Fibroblast of lung (primary cell): ENCODE data around the gene AQP9. TPM values are rescaled to one million over a fixed set of nuclear protein-coding genes. Genes with fewer than 3 reads are reported as not detected.
"Not testable (repeated sequence)": the region's sequence is repeated elsewhere in the genome, so short reads cannot be mapped to it uniquely, and the experiment has no call there.

Experiments used
- DNase-seq, 2 donors: peaks; one replicate each; pipeline versions ENCODE4 v3.0.0 to v3.0.0-alpha.2; 2010; ENCODE audit warnings: low read depth in 2 of 2
- H2AFZ ChIP-seq: 2 replicates; pipeline ENCODE4 v1.5.1; 2012; ENCODE audit warnings: low read length, control low read depth, inconsistent platforms
- H3K27ac ChIP-seq: 2 replicates; pipeline ENCODE4 v1.5.1; 2011; ENCODE audit warnings: low read length, control low read depth; ENCODE audit not compliant: insufficient read depth
- H3K27me3 ChIP-seq: 2 replicates; pipeline ENCODE4 v1.5.1; 2011; ENCODE audit warnings: mild to moderate bottlenecking, low read length; ENCODE audit not compliant: control insufficient read depth, insufficient read depth
- H3K36me3 ChIP-seq: 2 replicates; pipeline ENCODE4 v1.5.1; 2011; ENCODE audit warnings: low read length; ENCODE audit not compliant: control insufficient read depth, insufficient read depth
- H3K4me1 ChIP-seq: 2 replicates; pipeline ENCODE4 v1.5.1; 2011; ENCODE audit warnings: low read length; ENCODE audit not compliant: control insufficient read depth, insufficient read depth; ENCODE audit errors: extremely low read depth
- H3K4me2 ChIP-seq: 2 replicates; pipeline ENCODE4 v1.5.1; 2011; ENCODE audit warnings: low read length, control low read depth; ENCODE audit not compliant: insufficient read depth; ENCODE audit errors: extremely low read depth
- H3K4me3 ChIP-seq, 4 experiments: fragments of 200-600 bp in 1 of 4; sonication (generic) in 1 of 4; replicated peaks in 1 of 4; 2 replicates each; pipeline ENCODE4 v1.5.1; 2011 to 2016; ENCODE audit warnings: low read length in 4 of 4, low read depth in 3 of 4, mild to moderate bottlenecking in 3 of 4, control low read depth in 2 of 4, inconsistent platforms in 1 of 4, mixed read lengths in 1 of 4; ENCODE audit not compliant: insufficient read depth in 1 of 4; ENCODE audit errors: control extremely low read depth in 1 of 4
- H3K79me2 ChIP-seq: 2 replicates; pipeline ENCODE4 v1.5.1; 2012; ENCODE audit warnings: mild to moderate bottlenecking, low read length, inconsistent platforms; ENCODE audit not compliant: control insufficient read depth, insufficient read depth
- H3K9ac ChIP-seq: 2 replicates; pipeline ENCODE4 v1.5.1; 2011; ENCODE audit warnings: mild to moderate bottlenecking, low read length, control low read depth; ENCODE audit not compliant: insufficient read depth
- H3K9me3 ChIP-seq: 2 replicates; pipeline ENCODE4 v1.5.1; 2012; ENCODE audit warnings: low read depth, low read length; ENCODE audit not compliant: control insufficient read depth, insufficient read depth
- H4K20me1 ChIP-seq: 2 replicates; pipeline ENCODE4 v1.5.1; 2011; ENCODE audit warnings: low read length; ENCODE audit not compliant: control insufficient read depth, insufficient read depth; ENCODE audit errors: extremely low read depth
- CTCF ChIP-seq, 2 donors: IDR thresholded peaks in 1 of 2; conservative IDR thresholded peaks in 1 of 2; 1 replicate in 1 of 2; 2 replicates in 1 of 2; pipeline ENCODE4 v1.5.1; 2011 to 2012; ENCODE audit warnings: low read length in 2 of 2, control low read depth in 1 of 2, inconsistent platforms in 1 of 2, low read depth in 1 of 2, mild to moderate bottlenecking in 1 of 2
- EZH2 ChIP-seq: IDR thresholded peaks from 2 replicates; pipeline ENCODE4 v1.5.1; 2012; ENCODE audit warnings: low read length, control low read depth, mild to moderate bottlenecking; ENCODE audit errors: missing control alignments
- polyA plus RNA-seq, 2 donors: library from polyadenylated mRNA; depleted of rRNA in 1 of 2; stranded (reverse) in 1 of 2; unstranded in 1 of 2; fragments of >200 nt; gene quantifications; 2 replicates each; pipeline ENCODE4 v1.2.1, GENCODE V29; 2011 to 2012; ENCODE audit warnings: missing spikeins in 1 of 2
- total RNA-seq: library from RNA; depleted of rRNA; stranded (reverse); fragments of >200 nt; gene quantifications from 2 replicates; pipeline ENCODE4 v1.2.1, GENCODE V29; 2014

Gene AQP9
- total and polyA plus RNA-seq, 2 donors (not counting 1 experiment from before 2014, with no cell fraction given), result not detected

- H3K27ac ChIP-seq, result no peak overlapping the region
- H3K27me3 ChIP-seq, result no peaks in the 10 kb centered on the region
- no peaks in the 10 kb centered on the region for H4K20me1 ChIP-seq
- no peak overlapping the region for H3K9ac ChIP-seq
- TF ChIP-seq EZH2 (no peak), CTCF (conservative IDR thresholded peaks at IDR 0.05 in 1 of 2, IDR thresholded peaks at IDR 0.05 in 1 of 2; ENCODE audit: low read depth in 1 of 2, low read length in 2 of 2) (no peak)
- peak overlapping the region; percentile 48 for H3K4me2 ChIP-seq
- H3K4me1 ChIP-seq, result peaks cover 14% of the 10 kb centered on the region
- H3K79me2 ChIP-seq, result no peaks in the 10 kb centered on the region
- no peak overlapping the region for H2AFZ ChIP-seq
- no peaks in the 10 kb centered on the region for H3K9me3 ChIP-seq
- no peak overlapping the region for H3K4me3 ChIP-seq
- peak; percentile 50 to 83 for DNase-seq
- H3K36me3 ChIP-seq, result no peaks in the 10 kb centered on the region
These were observed 63.3 kb downstream of the AQP9 start for GRCh38 chr15:58201516-58201915.

- H2AFZ ChIP-seq, result no peak overlapping the region
- DNase-seq, result peak; percentile 95 to 99
- no peaks in the 10 kb centered on the region for H3K36me3 ChIP-seq
- no peak overlapping the region for H3K9ac ChIP-seq
- H3K4me2 ChIP-seq, result no peak overlapping the region
- TF ChIP-seq EZH2 (no peak), CTCF (conservative IDR thresholded peaks at IDR 0.05 in 1 of 2, IDR thresholded peaks at IDR 0.05 in 1 of 2; ENCODE audit: low read depth in 1 of 2, low read length in 2 of 2) (no peak)
- H3K27me3 ChIP-seq, result no peaks in the 10 kb centered on the region
- H3K27ac ChIP-seq, result peak overlapping the region; percentile 71
- peaks cover 14% of the 10 kb centered on the region for H3K4me1 ChIP-seq
- no peaks in the 10 kb centered on the region for H3K9me3 ChIP-seq
- H3K79me2 ChIP-seq, result no peaks in the 10 kb centered on the region
- no peaks in the 10 kb centered on the region for H4K20me1 ChIP-seq
- H3K4me3 ChIP-seq, result no peak overlapping the region
These were observed 65.4 kb downstream of the AQP9 start for GRCh38 chr15:58203537-58203936.

GRCh38 chr15:58206151-58206550 is 68.0 kb downstream of the AQP9 start:
- Histone ChIP-seq H3K4me2 (no peak overlapping the region), H3K27me3 (no peaks in the 10 kb centered on the region), H3K79me2 (no peaks in the 10 kb centered on the region), H3K36me3 (no peaks in the 10 kb centered on the region), H2AFZ (no peak overlapping the region), H3K27ac (no peak overlapping the region), H3K9me3 (no peaks in the 10 kb centered on the region), H3K4me1 (peaks cover 20% of the 10 kb centered on the region), H3K9ac (no peak overlapping the region), H3K4me3 (no peak overlapping the region), H4K20me1 (no peaks in the 10 kb centered on the region)
- DNase-seq, result no peak
- TF ChIP-seq CTCF (conservative IDR thresholded peaks at IDR 0.05 in 1 of 2, IDR thresholded peaks at IDR 0.05 in 1 of 2; ENCODE audit: low read depth in 1 of 2, low read length in 2 of 2) (no peak), EZH2 (no peak)

- not testable (repeated sequence) for H3K79me2 ChIP-seq, H3K27ac ChIP-seq, H4K20me1 ChIP-seq, H3K36me3 ChIP-seq, H3K9me3 ChIP-seq, H2AFZ ChIP-seq, H3K9ac ChIP-seq, H3K27me3 ChIP-seq, H3K4me2 ChIP-seq, DNase-seq, H3K4me3 ChIP-seq
- peaks cover 11% of the 10 kb centered on the region for H3K4me1 ChIP-seq
These were observed 70.0 kb downstream of the AQP9 start for GRCh38 chr15:58208217-58208616.

GRCh38 chr15:58209007-58209481 is 70.9 kb downstream of the AQP9 start:
- H3K4me1 ChIP-seq, H3K4me2 ChIP-seq, H3K9ac ChIP-seq, H3K4me3 ChIP-seq, H3K27me3 ChIP-seq, H3K9me3 ChIP-seq, H3K36me3 ChIP-seq, H2AFZ ChIP-seq, H3K79me2 ChIP-seq, H4K20me1 ChIP-seq: not testable (repeated sequence)
- peak; percentile 73 to 74 for DNase-seq
- H3K27ac ChIP-seq, result peak overlapping the region; percentile 10
